ENCODE results near the gene GAS2L3. TPM values are rescaled to one million over a fixed set of nuclear protein-coding genes. Genes with fewer than 3 reads are reported as not detected.

Gene GAS2L3
- 32.9 and 55.7 TPM in 2 replicates for total RNA-seq (2014; rRNA removed; shearing (Covaris generic))

- peak within 1 kb of the TSS; percentile 89 for H3K27ac ChIP-seq
- H3K27me3 ChIP-seq (replicated peaks) = peaks cover 7% of the 10 kb centered on the region; the same call in 1 of the 2 replicates
- H3K4me1 ChIP-seq (replicated peaks) = peaks cover 21% of the 10 kb centered on the region
- H3K36me3 ChIP-seq = peaks cover 5% of the 10 kb centered on the region
- peak within 1 kb of the TSS; percentile 81 for H3K4me3 ChIP-seq
- DNase-seq (ENCODE audit: low read depth in 1 of 2, low spot score in 2 of 2) = peak; percentile 90
- H3K9me3 ChIP-seq (replicated peaks) = no peaks in the 10 kb centered on the region; the same call in 1 of the 2 replicates
These were observed at the start of gene GAS2L3 for GRCh38 chr12:100573292-100574186. Gene GAS2L3 (plus strand): TSS chr12:100573684. CDS start chr12:100594905, 21,221 bp downstream.

DNA sequence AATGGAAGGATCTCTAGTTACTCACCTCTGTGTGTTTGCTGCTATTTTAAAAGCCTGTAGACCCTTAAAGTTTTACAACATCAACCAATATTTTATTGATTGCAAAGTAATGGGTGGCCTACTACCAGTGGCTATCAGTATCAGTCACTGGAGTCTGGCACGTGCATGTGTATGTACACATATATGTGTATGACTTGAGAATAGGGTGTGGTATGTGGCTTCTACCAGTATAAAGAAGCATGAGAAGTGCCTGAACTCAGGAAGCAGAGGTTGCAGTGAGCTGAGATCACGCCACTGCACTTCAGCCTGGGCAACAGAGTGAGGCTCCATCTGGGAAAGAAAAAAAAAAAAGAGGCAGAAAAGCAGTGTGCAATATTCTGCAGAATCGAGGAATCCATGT is 45.5 kb upstream of the GAS2L3 start:
- Histone ChIP-seq H3K4me1 (replicated peaks) (no peaks in the 10 kb centered on the region), H3K4me3 (no peak overlapping the region), H3K27ac (no peak overlapping the region), H3K27me3 (replicated peaks) (no peaks in the 10 kb centered on the region; the same call in 1 of the 2 replicates), H3K9me3 (replicated peaks) (no peaks in the 10 kb centered on the region), H3K36me3 (no peaks in the 10 kb centered on the region)
- no peak for DNase-seq (ENCODE audit: low read depth in 1 of 2, low spot score in 2 of 2)

GRCh38 chr12:100528471-100529127 is 44.9 kb upstream of the GAS2L3 start:
- Histone ChIP-seq H3K4me3 (no peak overlapping the region), H3K27ac (no peak overlapping the region), H3K9me3 (replicated peaks) (no peaks in the 10 kb centered on the region), H3K36me3 (no peaks in the 10 kb centered on the region), H3K27me3 (replicated peaks) (no peaks in the 10 kb centered on the region; the same call in 1 of the 2 replicates), H3K4me1 (replicated peaks) (no peaks in the 10 kb centered on the region)
- no peak for DNase-seq (ENCODE audit: low read depth in 1 of 2, low spot score in 2 of 2)

GRCh38 chr12:100529756-100530350 is 43.6 kb upstream of the GAS2L3 start:
- Histone ChIP-seq H3K27ac (no peak overlapping the region), H3K36me3 (no peaks in the 10 kb centered on the region), H3K9me3 (replicated peaks) (no peaks in the 10 kb centered on the region), H3K27me3 (replicated peaks) (no peaks in the 10 kb centered on the region; the same call in 1 of the 2 replicates), H3K4me3 (no peak overlapping the region), H3K4me1 (replicated peaks) (no peaks in the 10 kb centered on the region)
- DNase-seq (ENCODE audit: low read depth in 1 of 2, low spot score in 2 of 2) = no peak

- Histone ChIP-seq H3K27ac (no peak overlapping the region), H3K36me3 (no peaks in the 10 kb centered on the region)
These were observed 40.1 kb upstream of the GAS2L3 start for GRCh38 chr12:100533376-100533775.

GRCh38 chr12:100534625-100535227 is 38.8 kb upstream of the GAS2L3 start:
- no peak overlapping the region for H3K27ac ChIP-seq
- no peaks in the 10 kb centered on the region for H3K36me3 ChIP-seq
- H3K4me3 ChIP-seq = no peak overlapping the region
- no peaks in the 10 kb centered on the region for H3K4me1 ChIP-seq (replicated peaks)
- no peak for DNase-seq (ENCODE audit: low read depth in 1 of 2, low spot score in 2 of 2)
- H3K27me3 ChIP-seq (replicated peaks) = no peaks in the 10 kb centered on the region; the same call in 1 of the 2 replicates
- no peaks in the 10 kb centered on the region for H3K9me3 ChIP-seq (replicated peaks)

More at GRCh38 chr12:100533376-100533775, 40.1 kb upstream of the GAS2L3 start:
- H3K9me3 ChIP-seq (replicated peaks) = no peaks in the 10 kb centered on the region
- no peaks in the 10 kb centered on the region for H3K4me1 ChIP-seq (replicated peaks)
- no peaks in the 10 kb centered on the region; the same call in 1 of the 2 replicates for H3K27me3 ChIP-seq (replicated peaks)
- no peak for DNase-seq (ENCODE audit: low read depth in 1 of 2, low spot score in 2 of 2)
- no peak overlapping the region for H3K4me3 ChIP-seq

GRCh38 chr12:100539202-100539601 is 34.3 kb upstream of the GAS2L3 start:
- DNase-seq (ENCODE audit: low read depth in 1 of 2, low spot score in 2 of 2) = no peak
- no peak overlapping the region for H3K4me3 ChIP-seq

GRCh38 chr12:100544165-100544564 is 29.3 kb upstream of the GAS2L3 start:
- Histone ChIP-seq H3K36me3 (no peaks in the 10 kb centered on the region), H3K27ac (no peak overlapping the region), H3K27me3 (replicated peaks) (no peaks in the 10 kb centered on the region), H3K4me3 (no peak overlapping the region), H3K9me3 (replicated peaks) (no peaks in the 10 kb centered on the region), H3K4me1 (replicated peaks) (peaks cover 5% of the 10 kb centered on the region; the same call in 1 of the 2 replicates)
- DNase-seq (ENCODE audit: low read depth in 1 of 2, low spot score in 2 of 2) = no peak

More at GRCh38 chr12:100539202-100539601, 34.3 kb upstream of the GAS2L3 start:
- H3K27me3 ChIP-seq (replicated peaks) = no peaks in the 10 kb centered on the region
- H3K27ac ChIP-seq = no peak overlapping the region
- no peaks in the 10 kb centered on the region for H3K9me3 ChIP-seq (replicated peaks)
- H3K36me3 ChIP-seq = no peaks in the 10 kb centered on the region
- no peaks in the 10 kb centered on the region for H3K4me1 ChIP-seq (replicated peaks)

DNA sequence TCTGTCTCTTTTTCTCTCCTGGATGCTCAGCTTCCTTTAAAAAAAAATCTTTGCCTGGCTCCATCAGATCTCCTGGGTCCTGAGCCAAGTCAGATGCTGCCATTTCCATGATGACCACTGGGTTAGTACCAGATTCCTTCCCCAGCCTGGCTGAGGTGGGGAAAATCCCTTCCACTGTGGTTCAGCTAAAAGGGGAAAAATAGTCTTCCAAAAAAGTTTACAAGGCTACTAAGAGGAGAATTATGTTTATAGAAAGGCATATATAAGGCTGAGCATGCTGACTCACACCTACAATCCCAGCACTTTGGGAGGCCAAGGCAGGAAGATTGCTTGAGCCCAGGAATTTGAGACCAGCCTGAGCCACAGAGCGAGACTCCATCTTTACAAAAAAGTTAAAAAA is 28.4 kb upstream of the GAS2L3 start:
- H3K27ac ChIP-seq = no peak overlapping the region
- no peaks in the 10 kb centered on the region for H3K9me3 ChIP-seq (replicated peaks)
- H3K27me3 ChIP-seq (replicated peaks) = no peaks in the 10 kb centered on the region
- peaks cover 5% of the 10 kb centered on the region; the same call in 1 of the 2 replicates for H3K4me1 ChIP-seq (replicated peaks)
- no peak overlapping the region for H3K4me3 ChIP-seq
- peak in 1 of 2 experiments; percentile 11 for DNase-seq (ENCODE audit: low read depth in 1 of 2, low spot score in 2 of 2)
- H3K36me3 ChIP-seq = no peaks in the 10 kb centered on the region

DNA sequence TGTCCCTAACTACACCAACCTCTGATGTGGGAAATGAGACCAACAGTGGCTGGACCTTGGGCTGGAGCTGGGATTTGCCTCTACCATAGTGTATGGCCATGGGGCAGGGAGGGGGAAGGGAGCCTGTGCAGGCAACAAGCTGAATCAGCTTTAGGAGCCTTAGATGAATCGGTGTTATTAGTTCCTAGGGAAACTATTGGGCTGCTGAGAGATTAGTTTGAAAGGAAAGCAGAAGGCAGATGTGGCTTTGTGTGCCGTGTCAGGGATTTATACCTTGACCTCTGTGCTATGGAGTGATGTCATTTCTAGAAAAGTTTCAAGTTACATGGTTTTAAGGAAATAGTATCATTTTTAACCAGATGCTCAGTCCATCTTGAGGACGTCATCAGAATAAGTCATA is 19.5 kb upstream of the GAS2L3 start:
- Histone ChIP-seq H3K9me3 (replicated peaks) (no peaks in the 10 kb centered on the region), H3K4me1 (replicated peaks) (no peaks in the 10 kb centered on the region), H3K4me3 (no peak overlapping the region), H3K36me3 (no peaks in the 10 kb centered on the region), H3K27me3 (replicated peaks) (0 out of 2 replicates have a peak, but pooled peaks cover 3% of the 10 kb centered on the region), H3K27ac (no peak overlapping the region)
- no peak for DNase-seq (ENCODE audit: low read depth in 1 of 2, low spot score in 2 of 2)

GRCh38 chr12:100554608-100555077 is 18.8 kb upstream of the GAS2L3 start:
- no peak overlapping the region for H3K27ac ChIP-seq
- no peaks in the 10 kb centered on the region for H3K9me3 ChIP-seq (replicated peaks)
- peak; percentile 49 to 72 for DNase-seq (ENCODE audit: low read depth in 1 of 2, low spot score in 2 of 2)
- H3K36me3 ChIP-seq = no peaks in the 10 kb centered on the region
- 0 out of 2 replicates have a peak, but pooled peaks cover 3% of the 10 kb centered on the region for H3K27me3 ChIP-seq (replicated peaks)
- H3K4me1 ChIP-seq (replicated peaks) = no peaks in the 10 kb centered on the region
- H3K4me3 ChIP-seq = no peak overlapping the region

GRCh38 chr12:100555722-100556121 is 17.8 kb upstream of the GAS2L3 start:
- Histone ChIP-seq H3K4me3 (no peak overlapping the region), H3K9me3 (replicated peaks) (no peaks in the 10 kb centered on the region), H3K27ac (no peak overlapping the region), H3K27me3 (replicated peaks) (0 out of 2 replicates have a peak, but pooled peaks cover 3% of the 10 kb centered on the region), H3K4me1 (replicated peaks) (no peaks in the 10 kb centered on the region), H3K36me3 (no peaks in the 10 kb centered on the region)
- no peak for DNase-seq (ENCODE audit: low read depth in 1 of 2, low spot score in 2 of 2)

DNA sequence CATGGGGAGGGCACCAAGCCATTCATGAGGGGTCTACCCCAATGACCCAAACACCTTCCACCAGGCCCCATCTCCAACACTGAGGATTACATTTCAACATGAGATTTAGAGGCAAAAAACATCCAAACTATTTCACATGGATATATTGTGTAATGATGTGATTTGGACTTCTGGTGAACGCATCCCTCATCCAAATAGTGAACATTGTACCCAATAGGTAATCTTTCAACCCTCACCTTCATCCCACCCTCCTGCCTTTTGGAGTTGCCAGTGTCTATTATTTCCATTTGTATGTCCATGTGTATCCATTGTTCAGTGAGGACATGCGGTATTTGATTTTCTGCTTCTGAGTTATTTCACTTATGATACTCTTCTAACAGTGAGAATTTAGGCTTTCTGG is 16.1 kb upstream of the GAS2L3 start:
- DNase-seq (ENCODE audit: low read depth in 1 of 2, low spot score in 2 of 2) = no peak
- no peaks in the 10 kb centered on the region for H3K9me3 ChIP-seq (replicated peaks)
- H3K4me1 ChIP-seq (replicated peaks) = no peaks in the 10 kb centered on the region
- no peak overlapping the region for H3K27ac ChIP-seq
- H3K4me3 ChIP-seq = no peak overlapping the region
- 0 out of 2 replicates have a peak, but pooled peaks cover 3% of the 10 kb centered on the region for H3K27me3 ChIP-seq (replicated peaks)
- no peaks in the 10 kb centered on the region for H3K36me3 ChIP-seq

Measured in SJSA1 (cell line).